ENCODE data around the gene TCF23. TPM values are rescaled to one million over a fixed set of nuclear protein-coding genes. Genes with fewer than 3 reads are reported as not detected.

The TCF23 gene
- total RNA-seq, 4 donors from 2014 or later: not detected

- DNase-seq (ENCODE audit: low spot score in 2 of 2): no peak
- no peak overlapping the region for H3K4me3 ChIP-seq (ENCODE audit: low read depth, poor library complexity, severe bottlenecking)
- WGBS, 2 donors: 59 to 74% methylated on average over 9 of the region's 9 CpGs
- TF ChIP-seq CTCF (IDR thresholded peaks at IDR 0.05) (no peak), POLR2A (IDR thresholded peaks at IDR 0.05) (no peak)
- intact Hi-C loops (cut with DNase I; ENCODE audit: low total_unique reads): no loop called here
These were observed 6.3 kb downstream of the TCF23 start for GRCh38 chr2:27155069-27155520.

- no peak for TF ChIP-seq POLR2A (IDR thresholded peaks at IDR 0.05)
- no peak for TF ChIP-seq CTCF (IDR thresholded peaks at IDR 0.05)
- 82 to 83% methylated on average over 6 of the region's 6 CpGs for WGBS, 2 donors
- no peak overlapping the region for H3K4me3 ChIP-seq (ENCODE audit: low read depth, poor library complexity, severe bottlenecking)
- intact Hi-C loops (cut with DNase I; ENCODE audit: low total_unique reads): no loop called here
- DNase-seq (ENCODE audit: low spot score in 2 of 2): no peak
These were observed 9.7 kb downstream of the TCF23 start for GRCh38 chr2:27158468-27158867.

- no peak for TF ChIP-seq CTCF (IDR thresholded peaks at IDR 0.05)
- TF ChIP-seq POLR2A (IDR thresholded peaks at IDR 0.05): no peak
- 75 to 82% methylated on average over 3 to 6 of the region's 6 CpGs for WGBS, 2 donors
- intact Hi-C loops (cut with DNase I; ENCODE audit: low total_unique reads): no loop called here
- DNase-seq (ENCODE audit: low spot score in 2 of 2): no peak
- no peak overlapping the region for H3K4me3 ChIP-seq (ENCODE audit: low read depth, poor library complexity, severe bottlenecking)
These were observed 10.5 kb downstream of the TCF23 start for GRCh38 chr2:27159271-27159670.

- H3K4me3 ChIP-seq (ENCODE audit: low read depth, poor library complexity, severe bottlenecking): no peak overlapping the region
- 81 to 85% methylated on average over 9 of the region's 9 CpGs for WGBS, 2 donors
- intact Hi-C loops (cut with DNase I; ENCODE audit: low total_unique reads): no loop called here
- no peak for DNase-seq (ENCODE audit: low spot score in 2 of 2)
- TF ChIP-seq POLR2A (IDR thresholded peaks at IDR 0.05) (no peak), CTCF (IDR thresholded peaks at IDR 0.05) (no peak)
These were observed 11.4 kb downstream of the TCF23 start for GRCh38 chr2:27160191-27160590.

- TF ChIP-seq CTCF (IDR thresholded peaks at IDR 0.05): no peak
- no peak for TF ChIP-seq POLR2A (IDR thresholded peaks at IDR 0.05)
- intact Hi-C loops (cut with DNase I; ENCODE audit: low total_unique reads): no loop called here
- WGBS, 2 donors: 86 to 89% methylated on average over 15 of the region's 15 CpGs
- no peak overlapping the region for H3K4me3 ChIP-seq (ENCODE audit: low read depth, poor library complexity, severe bottlenecking)
- DNase-seq (ENCODE audit: low spot score in 2 of 2): no peak
These were observed 13.6 kb downstream of the TCF23 start for GRCh38 chr2:27162151-27163121.

Measured in lower leg skin (tissue), 4 donors.